ENCODE results near the gene ALDH4A1.

Gene ALDH4A1

DNA sequence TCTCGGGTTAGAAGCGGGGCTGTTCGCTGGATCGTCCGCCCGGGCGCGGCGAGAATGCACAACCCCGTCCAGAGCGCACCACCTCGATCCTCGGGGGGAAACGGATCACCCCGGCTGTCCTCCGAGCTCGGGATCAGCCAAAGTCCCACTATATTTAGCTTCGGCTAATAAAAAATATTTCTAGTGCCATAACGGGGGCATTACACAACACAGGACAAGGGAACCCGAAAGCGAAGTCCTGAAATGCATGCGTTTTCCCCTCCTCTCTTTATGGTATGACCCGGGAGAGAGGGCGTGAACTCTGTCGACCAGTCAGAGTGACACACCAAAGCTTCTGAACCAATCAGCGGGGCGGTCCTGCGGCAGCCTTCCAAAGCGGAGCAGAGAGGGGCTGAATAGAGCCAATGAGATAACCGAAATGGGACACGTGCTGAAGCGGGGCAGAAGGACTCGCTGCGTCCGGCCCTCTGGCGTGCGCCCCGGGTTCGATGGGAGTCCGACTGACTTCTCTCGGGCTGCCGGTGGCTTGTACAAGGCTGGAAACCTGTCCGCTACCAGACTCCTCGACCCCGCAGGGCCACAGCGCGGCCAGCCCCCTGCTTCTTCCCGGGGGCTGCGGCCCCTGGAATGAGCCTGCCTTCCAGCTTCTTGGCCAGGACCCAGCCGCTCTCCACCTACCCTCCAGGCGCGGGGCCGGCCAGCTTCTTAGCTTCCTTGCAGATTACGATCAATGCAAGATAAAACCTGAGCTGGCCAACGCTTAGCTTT lies at the start of gene ALDH4A1:
Gene ALDH4A1 (minus strand): TSS at position 33 of the 768 bp plus-strand sequence. CDS start 32 bp downstream, at position 1.
- peak within 1 kb of the TSS; percentile 53 for H3K4me3 ChIP-seq (ENCODE audit: low read depth, low read length)

DNA sequence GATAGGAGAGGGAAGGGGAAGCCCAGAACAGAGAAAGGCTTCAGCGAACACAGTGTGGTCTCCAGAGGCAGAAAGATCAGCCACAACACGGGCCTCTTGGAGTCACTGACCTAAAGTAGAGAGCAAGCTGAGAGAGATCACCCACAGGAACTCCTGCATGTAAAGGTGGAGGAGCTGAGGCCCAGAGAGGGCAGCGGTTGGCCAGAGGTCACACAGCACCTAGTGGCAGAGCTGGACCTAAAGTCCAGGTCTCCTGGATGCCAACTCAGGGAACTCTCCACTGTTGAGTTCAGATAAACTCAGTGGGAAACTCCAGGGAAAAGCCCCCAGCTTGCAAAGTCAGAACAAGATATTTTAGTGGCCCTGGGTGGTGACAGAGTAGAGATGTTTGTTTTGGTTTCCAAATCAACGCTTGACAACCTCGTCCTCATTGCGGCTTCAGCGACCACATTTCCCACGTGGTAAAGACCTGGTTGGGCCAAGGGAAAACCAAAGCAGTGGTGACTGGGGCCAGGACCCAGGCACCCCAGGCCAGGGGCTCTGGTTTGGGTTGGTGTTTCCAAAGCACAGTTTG lies 49.5 kb upstream of the ALDH4A1 start:
- no peak overlapping the region for H3K4me3 ChIP-seq (ENCODE audit: low read depth, low read length)

- no peak overlapping the region for H3K4me3 ChIP-seq (ENCODE audit: low read depth, low read length)
Measured at GRCh38 chr1:18951416-18951815, 49.1 kb upstream of the ALDH4A1 start.

DNA sequence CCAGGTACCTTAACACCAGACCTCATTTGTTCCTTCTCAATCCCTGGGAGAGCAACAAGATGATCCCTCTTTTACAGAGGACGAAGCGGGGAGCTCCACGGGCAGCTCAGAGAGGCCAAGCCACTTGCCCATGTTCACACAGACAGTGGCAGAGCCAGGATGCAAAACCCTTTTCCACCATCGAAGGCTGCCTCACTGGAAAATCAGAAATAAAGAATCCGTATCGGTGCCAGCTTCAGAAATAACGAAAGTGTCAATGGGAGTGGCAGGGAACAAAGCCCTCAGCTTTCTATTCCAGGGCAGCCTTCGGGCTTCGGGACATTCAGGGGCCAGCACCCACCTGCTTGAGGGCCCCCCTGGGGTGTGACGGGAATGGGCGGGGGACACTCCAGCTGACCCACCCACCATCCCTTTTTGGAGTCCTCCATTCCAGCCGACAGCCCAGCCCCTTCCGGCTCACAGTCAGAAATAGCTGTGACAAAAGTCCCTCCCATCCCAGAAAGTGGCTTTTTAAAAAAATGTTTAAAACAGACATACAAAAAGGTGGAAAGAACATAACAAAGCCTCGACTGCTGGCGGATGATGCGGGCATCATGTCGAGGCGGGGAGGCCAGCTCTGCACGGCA lies 48.2 kb upstream of the ALDH4A1 start:
- no peak overlapping the region for H3K4me3 ChIP-seq (ENCODE audit: low read depth, low read length)

DNA sequence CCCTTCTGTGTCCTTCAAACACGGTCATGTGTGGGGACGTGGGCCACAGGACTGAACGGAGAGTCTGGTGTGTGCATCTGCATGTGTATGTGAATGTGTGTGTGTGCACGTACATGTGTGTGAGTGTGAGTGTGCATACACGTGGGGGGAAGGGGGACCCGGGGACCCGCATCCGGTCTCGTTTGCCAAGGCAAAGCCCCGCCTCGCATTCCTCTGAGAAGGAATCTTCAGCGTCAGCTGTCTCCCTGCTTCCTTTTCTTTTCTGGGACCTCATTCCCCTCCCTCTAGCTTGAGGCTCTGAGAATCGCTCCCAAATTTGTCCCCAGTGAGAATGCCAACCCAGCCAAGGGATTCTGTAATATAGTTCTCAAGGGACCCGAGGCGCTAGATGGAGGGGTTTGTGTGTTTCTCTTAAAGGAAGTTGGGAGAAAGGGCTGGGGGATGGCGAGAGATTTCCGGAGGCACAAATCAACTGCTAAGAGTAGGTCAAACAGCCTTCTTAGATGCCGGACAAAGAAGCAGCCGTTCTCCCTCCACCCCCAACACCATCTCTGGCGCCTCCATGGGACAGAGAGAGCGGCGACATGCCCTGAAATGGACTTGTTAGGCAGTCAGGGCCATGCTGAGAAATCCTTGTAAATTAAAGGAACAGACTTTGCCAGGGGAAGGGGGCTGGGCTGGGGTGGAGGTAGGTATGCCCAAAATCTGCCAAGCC lies 47.5 kb upstream of the ALDH4A1 start:
- no peak overlapping the region for H3K4me3 ChIP-seq (ENCODE audit: low read depth, low read length)

- H3K4me3 ChIP-seq (ENCODE audit: low read depth, low read length) = no peak overlapping the region
Measured at GRCh38 chr1:18948913-18949685, 46.7 kb upstream of the ALDH4A1 start.

GRCh38 chr1:18948048-18948912 lies 45.9 kb upstream of the ALDH4A1 start:
- no peak overlapping the region for H3K4me3 ChIP-seq (ENCODE audit: low read depth, low read length)

DNA sequence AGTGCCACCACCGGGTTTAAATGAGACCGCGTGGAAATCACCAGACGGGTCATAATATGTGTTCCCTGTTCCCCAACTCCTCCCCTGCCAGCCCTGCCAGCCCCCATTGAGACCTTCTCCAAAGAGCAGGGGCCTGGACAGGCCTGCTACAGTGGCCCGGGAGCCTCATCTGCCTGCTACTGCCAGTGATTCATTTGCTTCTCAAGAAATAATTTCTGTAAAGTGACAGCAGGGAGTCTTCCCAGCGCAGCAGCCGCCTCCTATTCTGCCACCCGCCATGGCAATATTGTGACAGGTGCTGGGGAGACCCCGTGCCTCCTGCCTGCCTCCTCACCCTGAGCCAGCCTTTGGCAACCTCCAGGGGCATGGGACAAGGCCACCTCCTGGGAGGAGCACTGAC lies 45.2 kb upstream of the ALDH4A1 start:
- no peak overlapping the region for H3K4me3 ChIP-seq (ENCODE audit: low read depth, low read length)

DNA sequence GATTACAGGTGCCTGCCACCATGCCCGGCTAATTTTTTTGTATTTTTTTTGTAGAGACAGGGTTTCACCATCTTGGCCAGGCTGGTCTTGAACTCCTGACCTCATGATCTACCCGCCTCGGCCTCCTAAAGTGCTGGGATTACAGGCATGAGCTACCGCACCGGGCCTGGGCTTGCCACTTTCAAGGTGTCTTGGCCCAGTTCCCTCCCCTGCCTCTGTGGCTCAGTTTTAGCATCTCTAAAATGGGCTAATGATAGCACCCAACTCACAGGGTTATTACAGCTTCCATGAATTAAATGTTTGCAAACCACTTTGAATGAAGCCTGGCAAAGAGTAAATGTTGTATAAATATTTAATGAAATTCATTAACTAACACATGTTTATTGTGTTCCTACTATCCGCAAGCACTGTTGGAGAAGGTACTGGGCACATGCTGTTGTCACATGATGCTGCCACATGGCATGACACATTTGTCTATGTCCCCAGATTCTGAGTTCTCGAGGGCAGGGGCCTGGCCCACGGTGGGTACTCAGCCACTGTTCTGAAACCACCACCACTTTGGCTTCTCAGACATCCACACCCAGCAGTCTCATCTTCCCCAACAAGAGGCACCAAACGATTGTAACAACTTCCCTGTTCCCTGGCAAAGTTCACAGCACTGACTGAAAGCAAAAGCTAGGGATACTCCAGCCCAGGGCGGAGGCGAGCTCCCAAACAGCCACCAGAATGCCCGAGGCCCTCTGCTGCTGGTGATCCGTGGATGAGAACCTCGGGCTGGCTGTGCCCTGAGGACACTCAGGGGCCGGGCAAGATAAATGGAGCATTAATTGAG lies 44.4 kb upstream of the ALDH4A1 start:
- no peak overlapping the region for H3K4me3 ChIP-seq (ENCODE audit: low read depth, low read length)

GRCh38 chr1:18945401-18945849 lies 43.1 kb upstream of the ALDH4A1 start:
- H3K4me3 ChIP-seq (ENCODE audit: low read depth, low read length) = no peak overlapping the region

GRCh38 chr1:18944810-18945209 lies 42.5 kb upstream of the ALDH4A1 start:
- no peak overlapping the region for H3K4me3 ChIP-seq (ENCODE audit: low read depth, low read length)

DNA sequence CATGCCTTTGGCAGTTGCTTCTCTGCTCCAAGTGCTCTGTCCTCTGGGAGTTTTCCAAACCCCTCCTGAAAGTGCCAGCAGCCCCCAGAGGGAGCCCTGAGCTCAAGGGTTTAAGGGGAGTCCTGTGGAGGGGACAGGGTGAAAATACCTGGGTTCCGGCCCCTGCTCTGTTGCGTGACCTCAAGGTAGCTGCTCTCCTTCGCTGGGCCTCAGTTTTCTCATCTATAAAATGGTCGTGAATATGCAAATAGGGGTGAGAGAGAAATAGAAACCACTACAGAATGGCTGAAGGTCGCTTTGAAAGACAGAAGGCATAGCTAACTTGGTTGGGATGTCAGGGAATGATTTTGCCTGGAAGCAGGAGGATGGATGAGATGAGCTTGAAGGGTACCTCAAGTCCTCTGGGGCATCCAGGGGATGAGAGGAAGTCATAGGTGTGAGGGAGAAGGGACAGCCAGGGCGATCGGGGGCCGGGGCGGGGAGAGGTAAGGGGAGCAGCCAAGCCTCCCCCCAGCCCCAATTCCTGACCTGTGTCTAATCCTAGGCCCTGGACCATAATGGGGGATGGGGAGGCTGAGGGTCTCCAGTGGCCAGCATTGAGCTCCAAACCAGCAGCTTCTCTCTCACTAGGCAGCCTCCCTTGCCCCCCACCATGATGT lies 41.7 kb upstream of the ALDH4A1 start:
- H3K4me3 ChIP-seq (ENCODE audit: low read depth, low read length) = no peak overlapping the region

GRCh38 chr1:18943162-18943561 lies 40.8 kb upstream of the ALDH4A1 start:
- no peak overlapping the region for H3K4me3 ChIP-seq (ENCODE audit: low read depth, low read length)

- no peak overlapping the region for H3K4me3 ChIP-seq (ENCODE audit: low read depth, low read length)
Measured at GRCh38 chr1:18942340-18942739, 40.0 kb upstream of the ALDH4A1 start.

DNA sequence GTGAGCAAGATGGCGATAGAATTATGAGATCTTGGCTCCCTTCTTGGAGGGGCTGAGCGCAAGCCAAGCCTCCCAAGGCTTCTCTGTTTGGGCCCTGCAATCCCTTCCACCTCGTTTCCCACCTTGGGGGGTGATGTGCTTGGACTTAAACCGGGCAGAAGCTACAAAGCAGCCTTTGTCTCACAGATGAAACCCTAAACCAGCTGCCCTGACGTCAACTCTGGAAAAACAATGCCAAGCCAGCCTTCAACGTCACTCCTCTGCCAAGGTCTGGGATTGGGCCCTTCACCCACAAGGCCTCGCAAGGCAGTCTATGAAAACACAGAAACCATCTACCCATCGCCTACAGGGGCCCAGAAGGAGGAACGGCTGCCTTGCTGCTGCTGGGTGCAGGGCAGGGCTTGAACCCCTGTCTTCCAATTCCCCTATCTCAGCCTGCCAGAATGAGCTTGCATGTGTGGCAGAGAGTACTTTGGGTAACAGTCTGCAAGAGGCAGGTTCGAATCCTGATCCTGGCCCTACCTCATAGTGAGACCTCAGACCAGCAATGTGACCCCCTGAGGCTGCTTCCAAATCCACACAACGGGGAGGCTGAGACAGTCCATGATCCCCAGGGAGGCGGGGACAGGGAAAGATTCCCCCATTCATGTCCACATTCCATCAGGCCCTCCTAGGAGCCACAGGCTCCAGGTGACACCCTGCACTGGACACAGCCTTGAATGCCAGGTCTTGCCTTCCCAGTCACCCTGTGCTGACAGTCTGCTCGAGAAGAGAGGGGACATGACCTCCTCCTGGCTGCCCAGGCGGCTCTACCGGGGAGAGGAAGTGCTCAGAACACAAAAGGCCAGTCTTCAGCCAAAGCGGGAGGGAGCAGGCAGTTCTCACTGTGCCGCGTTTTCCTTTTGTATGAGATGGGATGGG lies 39.1 kb upstream of the ALDH4A1 start:
- H3K4me3 ChIP-seq (ENCODE audit: low read depth, low read length) = no peak overlapping the region

GRCh38 chr1:18940303-18941020 lies 38.1 kb upstream of the ALDH4A1 start:
- H3K4me3 ChIP-seq (ENCODE audit: low read depth, low read length) = no peak overlapping the region

Measured in iPS-11a (cell line).